ENCODE measurements around the gene AGRN.

AGRN gene

GRCh38 chr1:1088801-1089680, 69.1 kb downstream of the AGRN start:
- peak; percentile 4 for DNase-seq (ENCODE audit: extremely low spot score)
- ChIA-PET POLR2A (no interaction called here), CTCF (no interaction called here)
- TF ChIP-seq BHLHE40 (IDR thresholded peaks at IDR 0.05; ENCODE audit: borderline replicate concordance) (no peak), L3MBTL2 (conservative IDR thresholded peaks at IDR 0.05) (no peak), ELF4 (IDR thresholded peaks at IDR 0.05) (no peak), SP1 (IDR thresholded peaks at IDR 0.05) (no peak), ZNF384 (IDR thresholded peaks at IDR 0.05) (no peak), HDGF (IDR thresholded peaks at IDR 0.05; ENCODE audit: borderline replicate concordance) (no peak), FOXK2 (IDR thresholded peaks at IDR 0.05) (no peak), TARDBP (IDR thresholded peaks at IDR 0.05) (no peak), FOXA1 (IDR thresholded peaks at IDR 0.05) (no peak), CTBP1 (IDR thresholded peaks at IDR 0.05; ENCODE audit: borderline replicate concordance) (no peak), PKNOX1 (IDR thresholded peaks at IDR 0.05) (no peak), SUZ12 (IDR thresholded peaks at IDR 0.05) (no peak), ARNT (IDR thresholded peaks at IDR 0.05) (no peak), NFRKB (IDR thresholded peaks at IDR 0.05) (no peak), FOXM1 (IDR thresholded peaks at IDR 0.05; ENCODE audit: borderline replicate concordance) (no peak), LEF1 (IDR thresholded peaks at IDR 0.05; ENCODE audit: borderline replicate concordance) (no peak)

GRCh38 chr1:1089731-1090423, 70.0 kb downstream of the AGRN start:
- no peak for TF ChIP-seq CTBP1 (IDR thresholded peaks at IDR 0.05; ENCODE audit: borderline replicate concordance)
- TF ChIP-seq TARDBP (IDR thresholded peaks at IDR 0.05), result no peak
- TF ChIP-seq HDGF (IDR thresholded peaks at IDR 0.05; ENCODE audit: borderline replicate concordance), result no peak
- no peak for TF ChIP-seq PKNOX1 (IDR thresholded peaks at IDR 0.05)
- TF ChIP-seq ARNT (IDR thresholded peaks at IDR 0.05), result no peak
- no peak for TF ChIP-seq SUZ12 (IDR thresholded peaks at IDR 0.05)
- TF ChIP-seq FOXK2 (IDR thresholded peaks at IDR 0.05), result no peak
- no peak for TF ChIP-seq FOXA1 (IDR thresholded peaks at IDR 0.05)
- no peak for TF ChIP-seq NFRKB (IDR thresholded peaks at IDR 0.05)
- no peak for TF ChIP-seq ZNF384 (IDR thresholded peaks at IDR 0.05)
- TF ChIP-seq BHLHE40 (IDR thresholded peaks at IDR 0.05; ENCODE audit: borderline replicate concordance), result no peak
- TF ChIP-seq L3MBTL2 (conservative IDR thresholded peaks at IDR 0.05), result no peak
- no peak for TF ChIP-seq SP1 (IDR thresholded peaks at IDR 0.05)
- TF ChIP-seq FOXM1 (IDR thresholded peaks at IDR 0.05; ENCODE audit: borderline replicate concordance), result no peak
- no peak for TF ChIP-seq ELF4 (IDR thresholded peaks at IDR 0.05)
- TF ChIP-seq LEF1 (IDR thresholded peaks at IDR 0.05; ENCODE audit: borderline replicate concordance), result no peak
- ChIA-PET CTCF (no interaction called here), POLR2A (no interaction called here)
- DNase-seq (ENCODE audit: extremely low spot score), result peak; percentile 4

GRCh38 chr1:1090424-1091343, 70.8 kb downstream of the AGRN start:
- POLR2A ChIA-PET, result no interaction called here
- DNase-seq (ENCODE audit: extremely low spot score), result peak; percentile 5
- TF ChIP-seq LEF1 (IDR thresholded peaks at IDR 0.05; ENCODE audit: borderline replicate concordance), result no peak
- TF ChIP-seq FOXA1 (IDR thresholded peaks at IDR 0.05), result no peak
- TF ChIP-seq SP1 (IDR thresholded peaks at IDR 0.05), result no peak
- no peak for TF ChIP-seq BHLHE40 (IDR thresholded peaks at IDR 0.05; ENCODE audit: borderline replicate concordance)
- TF ChIP-seq ELF4 (IDR thresholded peaks at IDR 0.05), result no peak
- TF ChIP-seq PKNOX1 (IDR thresholded peaks at IDR 0.05), result no peak
- TF ChIP-seq FOXK2 (IDR thresholded peaks at IDR 0.05), result no peak
- no peak for TF ChIP-seq FOXM1 (IDR thresholded peaks at IDR 0.05; ENCODE audit: borderline replicate concordance)
- TF ChIP-seq NFRKB (IDR thresholded peaks at IDR 0.05), result no peak
- no peak for TF ChIP-seq TARDBP (IDR thresholded peaks at IDR 0.05)
- no peak for TF ChIP-seq HDGF (IDR thresholded peaks at IDR 0.05; ENCODE audit: borderline replicate concordance)
- no peak for TF ChIP-seq L3MBTL2 (conservative IDR thresholded peaks at IDR 0.05)
- CTCF ChIA-PET, result no interaction called here

- TF ChIP-seq LEF1 (IDR thresholded peaks at IDR 0.05; ENCODE audit: borderline replicate concordance), result no peak
- TF ChIP-seq FOXK2 (IDR thresholded peaks at IDR 0.05), result no peak
- DNase-seq (ENCODE audit: extremely low spot score), result peak; percentile 57
- POLR2A ChIA-PET, result no interaction called here
- CTCF ChIA-PET, result interaction anchor here (0.8 kb wide), 1 partner anchor 31 kb away, joined by 3 read pairs; no protein-coding TSS in a partner anchor
Observed at GRCh38 chr1:1091344-1092148, 71.6 kb downstream of the AGRN start.
